GM18858 (cell line): ENCODE results near the gene MAP4K1.
"Not testable (repeated sequence)": the region's sequence is repeated elsewhere in the genome, so short reads cannot be mapped to it uniquely, and the experiment has no call there.

Source experiments
- ATAC-seq: cut with Tn5 transposase; IDR thresholded peaks from one replicate; pipeline ENCODE4 v1.9.1; 2021; ENCODE audit not compliant: unreplicated experiment

The MAP4K1 gene

DNA sequence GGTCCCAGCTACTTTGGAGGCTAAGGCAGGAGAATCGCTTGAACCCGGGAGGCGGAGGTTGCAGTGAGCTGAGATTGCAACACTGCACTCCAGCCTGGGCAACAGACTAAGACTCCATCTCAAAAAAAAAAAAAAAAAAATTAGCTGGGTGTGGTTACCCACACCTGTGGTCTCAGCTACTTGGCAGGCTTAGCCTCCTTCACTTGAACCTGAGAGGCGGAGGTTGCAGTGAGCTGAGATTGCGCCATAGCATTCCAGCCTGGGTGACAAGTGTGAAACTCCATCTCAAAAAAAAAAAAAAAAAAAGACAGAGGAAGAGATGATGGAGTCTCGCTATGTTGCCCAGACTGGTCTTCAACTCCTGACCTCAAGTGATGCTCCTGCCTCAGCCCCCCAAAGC lies 38.4 kb downstream of the MAP4K1 start:
- not testable (repeated sequence) for ATAC-seq

- ATAC-seq: no peak
Observed at GRCh38 chr19:38577826-38578225, 39.9 kb downstream of the MAP4K1 start.

GRCh38 chr19:38571682-38572081 lies 46.1 kb downstream of the MAP4K1 start:
- no peak for ATAC-seq

- no peak for ATAC-seq
Observed at GRCh38 chr19:38569368-38569983, 48.3 kb downstream of the MAP4K1 start.

DNA sequence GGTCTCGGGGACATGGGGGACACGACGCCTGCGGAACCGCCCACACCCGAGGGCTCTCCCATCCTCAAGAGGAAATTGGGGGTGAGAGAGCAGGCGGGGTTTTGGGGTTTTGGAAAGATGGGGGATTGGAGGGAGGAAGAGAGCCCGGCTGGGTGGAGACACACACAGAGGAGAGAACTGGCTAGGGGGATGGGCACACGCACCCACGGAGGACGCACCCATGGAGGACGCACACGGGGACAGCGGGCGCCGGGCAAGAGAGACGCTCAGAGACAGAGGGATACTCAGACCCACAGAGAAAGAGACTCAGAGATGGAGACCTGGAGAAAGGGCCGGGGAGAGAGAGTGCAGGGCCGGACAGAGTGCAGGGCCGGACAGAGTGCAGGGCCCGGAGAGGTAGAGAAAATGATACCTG lies 52.1 kb downstream of the MAP4K1 start:
- no peak for ATAC-seq

DNA sequence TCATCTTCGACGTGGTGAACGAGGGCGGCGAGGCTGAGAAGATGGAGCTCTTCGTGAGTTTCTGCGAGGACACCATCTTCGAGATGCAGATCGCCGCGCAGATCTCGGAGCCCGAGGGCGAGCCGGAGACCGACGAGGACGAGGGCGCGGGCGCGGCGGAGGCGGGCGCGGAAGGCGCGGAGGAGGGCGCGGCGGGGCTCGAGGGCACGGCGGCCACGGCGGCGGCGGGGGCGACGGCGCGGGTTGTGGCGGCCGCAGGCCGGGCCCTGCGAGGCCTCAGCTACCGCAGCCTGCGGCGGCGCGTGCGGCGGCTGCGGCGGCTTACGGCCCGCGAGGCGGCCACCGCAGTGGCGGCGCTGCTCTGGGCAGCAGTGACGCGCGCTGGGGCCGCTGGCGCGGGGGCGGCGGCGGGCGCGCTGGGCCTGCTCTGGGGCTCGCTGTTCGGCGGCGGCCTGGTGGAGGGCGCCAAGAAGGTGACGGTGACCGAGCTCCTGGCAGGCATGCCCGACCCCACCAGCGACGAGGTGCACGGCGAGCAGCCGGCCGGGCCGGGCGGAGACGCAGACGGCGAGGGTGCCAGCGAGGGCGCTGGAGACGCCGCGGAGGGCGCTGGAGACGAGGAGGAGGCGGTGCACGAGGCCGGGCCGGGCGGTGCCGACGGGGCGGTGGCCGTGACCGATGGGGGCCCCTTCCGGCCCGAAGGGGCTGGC lies 52.6 kb downstream of the MAP4K1 start:
- no peak for ATAC-seq

DNA sequence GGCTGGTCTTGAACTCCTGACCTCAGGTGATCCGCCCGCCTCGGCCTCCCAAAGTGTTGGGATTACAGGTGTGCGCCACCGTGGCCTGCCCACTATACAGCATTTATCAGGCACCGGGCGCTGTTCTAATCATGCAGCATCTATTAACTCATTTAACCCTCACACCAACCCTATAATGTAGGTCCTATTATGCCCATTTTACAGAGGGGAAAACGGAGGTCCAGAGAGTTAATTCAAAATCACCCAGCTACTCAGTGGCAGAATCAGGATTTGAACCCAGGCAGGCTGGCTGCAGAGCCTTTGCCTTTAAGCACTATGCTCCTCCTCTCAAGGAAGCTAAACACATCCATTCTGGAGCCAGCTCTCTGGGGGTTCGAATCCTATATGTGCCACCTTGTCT lies 54.3 kb downstream of the MAP4K1 start:
- no peak for ATAC-seq

DNA sequence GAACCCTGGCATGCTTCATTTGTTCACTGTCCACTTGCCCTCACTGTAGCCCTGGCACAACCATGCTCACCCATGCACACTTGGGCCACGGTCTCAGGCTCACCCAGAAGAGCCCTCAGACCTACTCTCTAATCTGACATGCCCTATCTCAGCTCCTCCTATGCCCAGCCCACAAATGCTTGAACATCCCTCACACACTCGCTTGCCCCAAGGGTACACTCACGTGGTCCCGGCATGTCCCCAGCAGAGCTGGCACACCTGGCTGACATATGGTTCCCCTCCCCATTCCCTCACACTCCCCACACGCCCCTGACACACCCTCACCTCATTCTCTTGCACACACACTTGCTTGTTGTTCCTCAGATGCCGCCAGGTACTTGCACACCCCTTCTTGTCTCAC lies 55.7 kb downstream of the MAP4K1 start:
- no peak for ATAC-seq

DNA sequence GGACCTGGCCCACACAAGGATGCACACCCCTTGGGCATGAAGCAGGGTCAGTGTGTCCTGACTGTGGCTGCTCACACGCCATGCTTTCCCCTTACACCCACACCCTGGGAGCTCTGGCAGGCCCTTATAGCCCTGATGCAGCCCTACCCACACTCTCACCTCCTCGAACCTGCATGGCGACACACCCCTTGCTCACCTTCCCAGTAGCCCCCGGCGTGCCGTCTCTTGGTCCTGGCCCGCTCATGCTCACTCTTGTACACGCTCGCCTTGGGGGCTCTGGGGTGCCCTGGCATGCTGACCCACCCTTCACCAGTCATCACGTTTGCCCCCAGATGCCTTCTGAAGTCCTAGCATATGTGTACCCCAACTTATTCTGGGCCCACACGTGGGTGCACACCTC lies 56.1 kb downstream of the MAP4K1 start:
- ATAC-seq: no peak

DNA sequence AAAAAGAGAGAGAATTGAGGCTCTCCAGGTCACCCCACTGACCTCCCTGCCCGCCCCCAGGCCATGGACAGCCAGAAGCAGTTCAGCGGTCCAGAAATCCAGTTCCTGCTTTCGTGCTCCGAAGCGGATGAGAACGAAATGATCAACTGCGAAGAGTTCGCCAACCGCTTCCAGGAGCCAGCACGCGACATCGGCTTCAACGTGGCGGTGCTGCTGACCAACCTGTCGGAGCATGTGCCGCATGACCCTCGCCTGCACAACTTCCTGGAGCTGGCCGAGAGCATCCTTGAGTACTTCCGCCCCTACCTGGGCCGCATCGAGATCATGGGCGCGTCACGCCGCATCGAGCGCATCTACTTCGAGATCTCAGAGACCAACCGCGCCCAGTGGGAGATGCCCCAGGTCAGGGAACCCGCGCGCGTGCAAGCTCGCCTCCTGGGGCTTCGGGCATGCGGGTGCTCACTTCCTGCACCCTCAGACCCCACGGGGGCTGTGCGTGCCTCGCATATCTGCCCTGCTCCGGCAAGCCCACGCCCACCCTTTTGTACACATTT lies 56.6 kb downstream of the MAP4K1 start:
- no peak for ATAC-seq

GRCh38 chr19:38559428-38560401 lies 58.0 kb downstream of the MAP4K1 start:
- peak; percentile 61 for ATAC-seq

DNA sequence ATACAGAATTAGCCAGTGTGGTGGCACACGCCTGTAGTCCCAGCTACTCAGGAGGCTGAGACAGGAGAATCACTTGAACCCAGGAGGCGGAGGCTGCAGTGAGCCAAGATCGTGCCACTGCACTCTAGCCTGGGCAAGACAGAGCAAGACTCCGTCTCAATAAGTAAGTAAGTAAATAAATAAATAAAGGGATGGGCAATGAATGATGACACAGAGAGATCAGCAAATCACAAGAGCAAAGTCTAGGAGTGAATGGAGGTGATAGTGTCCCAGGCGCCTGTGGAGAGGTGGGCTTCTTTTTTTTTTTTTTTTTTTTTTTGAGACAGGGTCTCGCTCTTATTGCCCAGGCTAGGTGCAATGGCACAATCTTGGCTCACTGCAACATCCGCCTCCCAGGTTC lies 58.8 kb downstream of the MAP4K1 start:
- ATAC-seq: not testable (repeated sequence)

GRCh38 chr19:38557205-38557799 lies 60.5 kb downstream of the MAP4K1 start:
- no peak for ATAC-seq

DNA sequence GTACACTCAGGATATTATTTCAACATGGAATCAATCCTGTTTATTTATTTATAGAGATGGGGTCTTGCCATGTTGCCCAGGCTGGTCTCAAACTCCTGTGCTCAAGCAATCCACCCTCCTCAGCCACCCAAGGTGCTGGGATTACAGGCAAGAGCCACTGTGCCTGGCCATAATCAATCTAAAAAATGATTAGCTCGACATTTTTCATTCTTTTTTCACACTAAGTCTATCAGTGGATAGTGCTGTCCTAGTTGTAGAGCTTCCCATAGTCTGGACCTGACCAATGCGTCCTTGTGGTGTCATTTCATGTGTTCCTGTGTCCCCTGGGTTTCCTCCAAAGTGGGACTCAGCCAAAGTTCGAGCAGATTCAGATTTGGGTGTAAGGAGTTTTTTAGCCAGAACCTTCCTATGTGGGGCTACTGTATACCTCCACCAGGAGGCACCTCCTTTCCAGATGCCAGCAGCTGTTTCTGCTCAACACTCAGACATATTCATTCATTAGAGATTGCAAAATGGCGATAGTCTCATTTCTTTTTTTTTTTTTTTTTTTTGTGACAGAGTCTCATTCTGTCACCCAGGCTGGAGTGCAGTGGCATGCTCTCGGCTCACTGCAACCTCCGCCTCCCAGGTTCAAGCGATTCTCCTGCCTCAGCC lies 61.1 kb downstream of the MAP4K1 start:
- ATAC-seq: no peak

DNA sequence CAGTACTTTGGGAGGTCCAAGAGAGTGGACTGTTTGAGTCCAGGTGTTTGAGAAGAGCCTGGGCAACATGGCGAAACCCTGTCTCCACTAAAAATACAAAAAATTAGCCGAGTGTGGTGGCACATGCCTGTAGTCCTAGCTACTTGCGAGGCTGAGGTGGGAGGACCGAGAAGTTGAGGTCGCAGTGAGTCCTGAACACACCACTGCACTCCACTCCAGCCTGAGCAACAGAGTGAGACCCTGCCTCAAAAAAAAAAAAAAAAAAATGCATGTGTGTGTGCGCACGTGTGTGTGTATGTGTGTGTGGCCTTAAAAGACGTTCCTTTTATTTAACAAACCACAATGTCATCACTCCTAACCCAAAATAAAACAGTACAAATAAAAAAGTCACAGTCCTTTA lies 62.6 kb downstream of the MAP4K1 start:
- no peak for ATAC-seq

GRCh38 chr19:38554676-38555141 lies 63.0 kb downstream of the MAP4K1 start:
- ATAC-seq: no peak

GRCh38 chr19:38553239-38553638 lies 64.5 kb downstream of the MAP4K1 start:
- ATAC-seq: not testable (repeated sequence)

DNA sequence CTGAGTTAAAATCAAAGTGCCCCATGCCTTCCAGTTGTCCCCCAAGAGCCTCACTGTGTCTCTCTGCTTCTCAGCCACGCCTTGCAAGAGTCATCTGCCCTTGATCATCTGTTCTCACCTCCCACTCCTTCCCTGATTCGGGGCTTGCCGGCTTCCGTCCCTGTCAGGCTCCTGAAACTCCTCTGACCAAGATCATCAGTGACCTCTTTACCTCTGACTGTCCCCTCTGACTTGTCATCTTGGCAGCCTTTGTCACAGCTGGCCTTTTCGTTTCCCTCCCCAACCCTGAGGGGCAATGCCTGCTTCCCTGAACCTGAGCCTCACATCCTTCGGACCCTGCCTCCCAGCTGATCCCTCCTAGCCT lies 66.3 kb downstream of the MAP4K1 start:
- no peak for ATAC-seq

GRCh38 chr19:38550376-38550775 lies 67.4 kb downstream of the MAP4K1 start:
- no peak for ATAC-seq

DNA sequence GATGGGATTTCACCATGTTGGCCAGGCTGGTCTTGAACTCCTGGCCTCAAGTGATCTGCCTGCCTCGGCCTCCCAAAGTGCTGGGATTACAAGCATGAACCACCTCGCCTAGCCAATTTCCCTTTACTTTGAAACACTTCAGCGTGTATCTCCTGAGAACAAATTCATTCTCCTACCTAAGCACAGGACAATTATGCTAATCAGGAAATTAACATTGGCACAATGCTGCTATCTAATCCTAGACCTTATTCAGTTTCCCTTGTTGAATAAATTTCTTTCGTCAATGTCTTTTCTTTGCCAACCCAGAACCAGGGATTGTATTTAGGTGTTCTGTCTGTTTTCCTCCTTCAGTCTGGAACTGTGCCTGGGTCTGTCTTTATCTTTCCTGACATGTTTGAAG lies 67.8 kb downstream of the MAP4K1 start:
- ATAC-seq: no peak
